Spleen (tissue), 7 donors: ENCODE results near the gene CLCN3.

ENCODE experiments used
- CTCF ChIP-seq, 11 experiments: fragments of 200-600 bp in 7 of 11; fragments of 450-650 bp in 4 of 11; sonication (generic) in 4 of 11; IDR thresholded peaks in 8 of 11; conservative IDR thresholded peaks in 3 of 11; 1 replicate in 7 of 11; 2 replicates in 4 of 11; pipeline versions ENCODE4 v1.4.0 to v1.8.0; 2016 to 2021; ENCODE audit warnings: antibody characterized with exemption in 11 of 11, inconsistent platforms in 4 of 11, mild to moderate bottlenecking in 1 of 11
- POLR2AphosphoS5 ChIP-seq, 3 donors: sonication (generic); formaldehyde crosslinking; IDR thresholded peaks; one replicate each; pipeline ENCODE4 v1.5.1; 2017; ENCODE audit warnings: antibody characterized with exemption in 3 of 3
- donor health status: DM: no; HTN: no; CAD: no; lungs with moderate emphysema.
- donor health status: DM: no; HTN: no; CAD: no.
- donor health status: DM: no; HTN: no; CAD: no.

DNA sequence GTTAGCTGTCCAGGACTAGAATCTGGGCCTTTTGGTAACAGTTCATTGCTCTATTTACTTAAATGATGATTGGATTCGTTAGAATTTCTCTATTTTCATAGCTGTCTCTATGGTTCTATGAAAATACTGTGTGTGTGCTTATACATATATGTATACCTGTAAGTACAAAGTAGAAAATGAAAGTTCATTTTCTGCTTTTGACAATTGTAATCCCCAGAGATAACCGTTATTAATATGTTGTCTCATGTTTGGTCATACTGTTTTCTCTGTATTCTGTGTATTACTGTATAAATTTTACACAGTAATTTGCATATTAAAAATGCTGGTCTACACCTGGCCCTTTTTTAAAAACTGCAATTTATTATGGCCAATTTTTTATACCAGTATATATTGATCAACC, 55.4 kb downstream of the CLCN3 start:
- no peak for TF ChIP-seq POLR2AphosphoS5 (IDR thresholded peaks at IDR 0.05)
- no peak for TF ChIP-seq CTCF (IDR thresholded peaks at IDR 0.05 in 8 of 11, conservative IDR thresholded peaks at IDR 0.05 in 3 of 11)
